Measurements from ENCODE around the gene MIDN.

MIDN gene

GRCh38 chr19:1220976-1221903, 27.1 kb upstream of the MIDN start:
- DNase-seq: no peak

GRCh38 chr19:1221904-1222255, 26.5 kb upstream of the MIDN start:
- no peak for DNase-seq

DNA sequence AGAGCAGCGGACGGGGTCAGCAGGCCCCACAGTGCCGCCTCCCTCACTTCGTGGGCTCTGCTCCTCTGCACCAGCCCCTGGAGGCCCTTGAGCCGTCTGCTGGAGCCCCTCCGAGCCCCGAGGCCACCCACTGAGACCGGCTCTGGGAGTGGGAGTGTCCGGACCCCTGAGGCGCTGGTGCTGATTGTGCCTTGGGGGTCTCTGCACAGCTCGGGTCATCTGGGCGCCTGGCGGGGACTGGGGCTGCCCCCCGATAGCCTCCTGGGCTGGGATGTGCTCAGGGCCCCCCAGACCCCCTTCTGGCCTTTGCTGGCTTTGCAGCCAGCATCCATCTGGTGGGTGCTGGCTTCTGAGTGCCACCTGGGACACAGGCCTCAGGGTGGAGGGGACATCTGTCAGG, 26.0 kb upstream of the MIDN start:
- DNase-seq: no peak

- no peak for DNase-seq
Measured at GRCh38 chr19:1223018-1223855, 25.1 kb upstream of the MIDN start.

DNA sequence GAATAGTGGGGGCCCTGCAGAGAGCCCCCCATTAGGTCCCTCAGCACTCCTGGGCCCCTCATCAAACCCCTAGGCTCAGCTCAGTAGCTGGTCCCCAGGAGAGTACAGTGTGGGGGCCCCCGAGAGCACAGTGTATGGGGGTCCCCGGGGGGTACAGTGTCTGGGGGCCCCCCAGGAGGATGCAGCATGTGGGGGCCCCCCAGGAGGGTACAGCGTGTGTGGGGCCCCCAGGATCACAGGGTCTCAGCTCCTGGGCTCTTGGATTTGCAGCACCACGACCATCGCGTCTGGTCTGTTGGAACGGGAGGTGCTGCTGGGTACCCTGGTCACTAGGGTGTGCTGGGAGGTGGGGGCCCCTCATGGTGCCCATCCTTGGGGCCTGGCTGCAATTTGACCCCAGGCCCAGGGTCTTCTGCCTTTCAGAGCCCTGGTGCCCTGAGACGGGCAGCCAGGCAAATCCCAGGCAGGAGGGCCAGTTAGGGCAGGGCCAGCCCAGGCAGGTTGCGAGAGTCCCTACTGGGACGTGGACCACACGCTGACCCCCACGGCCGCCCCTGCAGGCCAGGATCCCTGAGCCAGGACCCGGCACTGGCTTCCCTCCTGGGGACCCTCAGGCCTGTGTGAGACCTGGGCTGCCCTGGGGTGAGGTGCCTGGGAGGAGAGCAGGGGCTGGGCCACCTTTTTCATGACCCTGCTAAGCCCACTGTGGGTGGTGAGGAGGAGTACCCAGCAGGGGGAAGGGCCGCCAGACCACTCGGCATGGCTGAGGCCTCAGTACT, 24.1 kb upstream of the MIDN start:
- no peak for DNase-seq

- no peak for DNase-seq
Measured at GRCh38 chr19:1224847-1225246, 23.5 kb upstream of the MIDN start.

DNA sequence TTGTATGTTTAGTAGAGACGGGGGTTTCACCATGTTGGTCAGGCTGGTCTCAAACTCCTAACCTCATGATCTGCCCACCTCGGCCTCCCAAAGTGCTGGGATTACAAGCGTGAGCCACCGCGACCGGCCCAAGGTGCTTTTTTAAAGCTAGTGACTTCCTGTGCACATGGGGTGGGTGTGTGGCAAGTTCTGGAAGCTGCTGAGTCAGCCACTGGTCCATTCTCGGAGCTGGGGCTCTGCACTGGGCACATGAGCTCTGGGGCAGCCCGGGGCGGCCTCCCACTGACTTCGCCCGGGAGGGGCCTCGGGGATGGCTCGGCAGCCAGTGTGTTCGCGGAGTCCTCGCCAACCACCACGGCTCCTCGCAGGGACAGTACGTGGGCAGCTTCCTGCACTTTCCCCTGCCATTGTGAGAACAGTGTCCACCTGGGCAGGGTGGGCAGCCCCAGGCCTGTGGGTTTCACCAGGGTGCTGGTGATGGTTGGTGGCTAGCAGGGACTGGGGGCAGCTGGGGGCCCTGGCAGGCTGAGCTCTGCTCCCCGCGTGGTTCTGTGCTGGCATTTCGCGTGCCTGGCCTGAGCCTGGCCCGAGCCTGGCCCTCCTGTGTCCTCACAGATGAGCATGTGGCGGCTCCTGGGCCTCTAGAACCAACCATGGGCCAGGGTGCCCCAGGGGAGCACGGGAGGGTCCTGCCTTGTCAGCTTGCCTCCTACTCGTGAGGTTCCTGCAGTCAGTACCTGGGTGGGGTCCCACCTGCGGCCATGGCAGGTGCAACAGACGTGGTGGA, 22.8 kb upstream of the MIDN start:
- no peak for DNase-seq

- no peak for DNase-seq
Measured at GRCh38 chr19:1226227-1226518, 22.2 kb upstream of the MIDN start.

- no peak for DNase-seq
Measured at GRCh38 chr19:1226522-1227303, 21.7 kb upstream of the MIDN start.

DNA sequence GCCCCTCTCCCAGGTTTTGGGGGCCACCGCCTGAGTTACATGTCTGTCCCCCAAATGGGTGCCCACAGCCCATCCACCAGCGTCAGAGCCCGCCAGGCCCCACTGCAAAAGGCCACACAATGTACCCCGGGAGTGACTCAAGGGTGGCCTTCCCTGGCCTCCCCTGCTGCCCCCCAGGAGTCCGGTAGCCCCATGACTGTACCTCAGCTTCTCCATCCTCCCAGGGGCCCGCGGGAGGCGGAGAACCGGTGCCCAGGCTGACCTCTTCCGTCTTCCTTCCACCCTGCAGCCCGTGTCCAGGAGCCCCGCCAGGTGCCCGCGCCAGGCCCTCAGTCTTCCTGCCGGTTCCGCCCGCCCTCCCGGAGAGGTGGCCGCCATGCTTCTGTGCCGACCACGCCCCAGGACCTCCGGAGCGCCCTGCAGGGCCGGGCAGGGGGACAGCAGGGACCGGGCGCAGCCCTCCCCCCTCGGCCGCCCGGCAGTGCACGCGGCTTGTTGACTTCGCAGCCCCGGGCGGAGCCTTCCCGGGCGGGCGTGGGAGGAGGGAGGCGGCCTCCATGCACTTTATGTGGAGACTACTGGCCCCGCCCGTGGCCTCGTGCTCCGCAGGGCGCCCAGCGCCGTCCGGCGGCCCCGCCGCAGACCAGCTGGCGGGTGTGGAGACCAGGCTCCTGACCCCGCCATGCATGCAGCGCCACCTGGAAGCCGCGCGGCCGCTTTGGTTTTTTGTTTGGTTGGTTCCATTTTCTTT, 20.9 kb upstream of the MIDN start:
- DNase-seq: no peak

DNA sequence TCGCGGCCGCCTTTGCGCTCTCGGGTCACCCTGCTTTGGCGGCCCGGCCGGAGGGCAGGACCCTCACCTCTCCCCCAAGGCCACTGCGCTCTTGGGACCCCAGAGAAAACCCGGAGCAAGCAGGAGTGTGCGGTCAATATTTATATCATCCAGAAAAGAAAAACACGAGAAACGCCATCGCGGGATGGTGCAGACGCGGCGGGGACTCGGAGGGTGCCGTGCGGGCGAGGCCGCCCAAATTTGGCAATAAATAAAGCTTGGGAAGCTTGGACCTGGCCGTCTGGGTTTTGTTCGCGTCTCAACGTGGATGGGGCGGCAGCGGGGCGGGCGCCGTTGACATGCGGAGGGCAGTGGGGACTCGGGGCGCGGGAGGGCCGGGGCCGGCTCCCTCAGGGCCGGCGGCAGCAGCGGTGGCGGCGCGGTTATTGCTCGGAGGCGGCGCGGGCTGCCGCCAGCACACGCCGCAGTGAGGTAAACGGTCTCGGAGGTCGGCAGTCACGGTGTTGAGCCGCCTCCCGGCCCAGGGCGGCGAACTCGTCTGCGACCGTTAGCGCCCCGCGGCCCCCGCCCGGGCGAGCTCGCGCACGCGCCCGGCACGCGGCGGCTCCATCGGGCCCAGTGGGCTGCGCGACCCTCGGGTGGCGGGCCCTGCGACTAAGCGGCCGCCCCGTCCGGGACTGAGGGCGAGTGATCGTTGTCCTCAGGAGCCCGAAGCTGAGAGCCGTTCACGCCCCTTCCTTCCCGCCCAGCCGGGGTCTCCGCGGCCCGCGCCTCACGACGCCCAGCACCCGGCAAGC, 20.0 kb upstream of the MIDN start:
- no peak for DNase-seq

DNA sequence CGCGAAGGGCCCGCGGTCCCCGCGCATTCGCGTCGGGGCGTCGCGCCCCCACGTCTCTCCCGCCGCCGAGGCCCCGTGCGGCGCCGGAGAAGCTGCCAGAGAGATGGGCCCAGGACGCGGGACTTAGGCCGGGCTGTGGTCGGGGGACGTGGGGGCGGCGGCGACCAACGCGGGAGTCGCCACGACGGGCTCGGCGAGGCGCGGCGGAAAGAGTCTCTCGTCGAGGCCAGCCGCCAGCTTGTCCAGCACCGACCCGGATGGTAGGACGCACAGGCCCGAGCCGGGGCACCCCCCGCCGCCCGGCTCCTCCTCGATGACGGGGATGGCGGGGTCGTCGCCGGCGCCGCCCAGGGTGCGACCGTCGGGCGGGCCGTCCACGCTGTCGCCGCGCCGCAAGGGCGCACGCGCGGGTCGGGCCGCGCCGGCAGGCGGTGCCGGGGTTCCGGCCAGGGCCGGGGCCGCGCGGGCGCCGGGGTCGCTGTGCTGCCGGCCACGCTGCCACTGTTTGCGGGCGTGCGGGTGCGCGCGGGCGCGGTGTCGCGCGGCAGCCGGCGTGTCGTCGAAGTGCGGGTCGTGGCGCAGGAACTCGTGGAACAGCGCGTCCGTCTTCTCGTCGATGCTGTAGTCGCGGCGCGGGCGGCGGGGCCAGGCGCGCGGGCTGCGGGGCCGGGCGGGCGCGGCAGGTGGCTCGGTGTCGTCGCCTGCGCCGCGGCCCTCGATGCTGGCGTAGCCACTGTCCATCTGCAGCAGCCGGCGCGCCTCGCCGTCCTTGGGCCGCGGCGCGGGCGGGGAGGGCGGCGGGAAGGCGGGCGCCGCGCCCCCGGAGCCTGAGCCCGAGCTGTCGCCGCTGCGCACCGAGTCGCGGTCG, 19.1 kb upstream of the MIDN start:
- DNase-seq: no peak

DNA sequence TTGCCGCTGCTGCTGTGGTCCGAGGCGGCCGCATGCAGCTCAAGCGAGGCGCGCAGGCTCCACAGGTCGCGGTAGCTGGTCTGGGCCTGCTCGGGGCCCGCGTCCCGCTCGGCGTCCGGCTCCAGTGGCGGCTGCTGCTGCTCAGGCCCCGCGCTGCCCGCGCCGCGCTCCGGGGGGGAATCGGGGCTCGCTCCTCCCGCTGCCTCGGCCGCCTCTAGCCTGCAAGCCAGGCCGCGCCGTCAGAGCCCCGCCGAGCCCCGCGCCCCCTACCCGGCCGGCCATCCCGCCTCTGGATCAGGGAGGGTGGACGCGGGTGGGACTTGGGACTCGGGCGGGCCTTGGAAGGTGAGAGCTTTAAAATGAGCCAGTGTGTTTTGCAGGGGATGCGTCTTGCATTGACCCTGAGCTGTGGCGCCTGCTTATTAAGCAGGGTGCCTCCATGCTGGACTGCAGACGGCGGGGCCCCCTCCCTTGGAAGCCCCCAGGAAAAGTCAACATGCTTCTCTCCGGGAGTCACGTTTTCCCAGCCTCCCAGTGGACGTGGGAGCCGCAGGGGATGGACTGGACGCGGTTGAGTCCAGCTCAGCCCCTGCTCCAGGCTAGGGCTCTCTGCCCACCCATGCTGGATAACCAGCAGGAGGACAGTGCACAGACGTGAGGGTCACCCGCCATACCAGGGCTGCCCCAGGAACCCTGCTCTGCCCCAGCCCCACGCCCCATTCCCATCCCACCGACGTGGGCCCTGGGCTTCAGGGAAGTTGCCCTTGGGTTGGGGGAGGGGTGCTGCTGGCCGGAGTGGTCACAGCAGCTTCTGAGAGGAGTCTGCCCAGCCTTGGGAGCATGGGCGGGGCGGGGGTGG, 18.2 kb upstream of the MIDN start:
- no peak for DNase-seq

GRCh38 chr19:1230783-1231489, 17.4 kb upstream of the MIDN start:
- no peak for DNase-seq

- DNase-seq: no peak
Measured at GRCh38 chr19:1231729-1232637, 16.4 kb upstream of the MIDN start.

DNA sequence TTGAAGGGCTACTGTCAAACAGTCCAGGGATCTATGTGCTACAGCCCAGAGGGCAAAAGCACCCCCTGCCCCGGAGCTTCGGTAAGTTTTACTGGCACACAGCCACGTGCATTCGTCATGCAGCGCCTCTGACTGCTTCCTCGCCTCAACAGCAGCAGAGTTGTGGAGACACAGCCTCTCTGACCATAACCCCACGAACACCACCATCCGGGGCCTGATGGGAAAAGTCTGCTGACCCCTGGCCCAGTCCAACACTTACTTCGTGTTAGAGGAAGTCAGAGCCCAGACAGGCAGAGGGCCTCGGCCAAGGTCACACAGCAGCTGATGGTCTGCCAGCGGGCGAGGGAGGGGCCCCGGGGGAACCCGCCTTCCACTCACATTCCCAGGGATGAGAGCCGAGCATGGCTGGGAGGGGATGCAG, 15.7 kb upstream of the MIDN start:
- DNase-seq: no peak

Data from amniotic stem cell (primary cell).